ENCODE results near the gene GHRH.

GHRH gene

GRCh38 chr20:37261714-37262113 lies at the start of gene GHRH:
TSS of gene GHRH (minus strand) at chr20:37261814. CDS start at chr20:37256889, 4,925 bp downstream.
- DNase-seq, result peak in 1 of 2 experiments; percentile 24

GRCh38 chr20:37310951-37311350 lies 49.3 kb upstream of the GHRH start:
- no peak for DNase-seq

GRCh38 chr20:37309936-37310590 lies 48.4 kb upstream of the GHRH start:
- no peak for DNase-seq

GRCh38 chr20:37309290-37309689 lies 47.7 kb upstream of the GHRH start:
- DNase-seq, result no peak

GRCh38 chr20:37308086-37309050 lies 46.8 kb upstream of the GHRH start:
- DNase-seq, result no peak

- DNase-seq, result no peak
Measured at GRCh38 chr20:37305839-37306238, 44.2 kb upstream of the GHRH start.

GRCh38 chr20:37305079-37305478 lies 43.5 kb upstream of the GHRH start:
- no peak for DNase-seq

GRCh38 chr20:37303637-37304036 lies 42.0 kb upstream of the GHRH start:
- DNase-seq, result no peak

GRCh38 chr20:37302981-37303380 lies 41.4 kb upstream of the GHRH start:
- DNase-seq, result no peak

GRCh38 chr20:37301558-37301957 lies 39.9 kb upstream of the GHRH start:
- no peak for DNase-seq

GRCh38 chr20:37301120-37301519 lies 39.5 kb upstream of the GHRH start:
- no peak for DNase-seq

GRCh38 chr20:37299718-37300528 lies 38.3 kb upstream of the GHRH start:
- DNase-seq, result no peak

GRCh38 chr20:37298190-37298939 lies 36.8 kb upstream of the GHRH start:
- no peak for DNase-seq

- no peak for DNase-seq
Measured at GRCh38 chr20:37297066-37297736, 35.6 kb upstream of the GHRH start.

- no peak for DNase-seq
Measured at GRCh38 chr20:37296371-37296770, 34.8 kb upstream of the GHRH start.

GRCh38 chr20:37295595-37295994 lies 34.0 kb upstream of the GHRH start:
- no peak for DNase-seq

GRCh38 chr20:37295001-37295400 lies 33.4 kb upstream of the GHRH start:
- no peak for DNase-seq

- no peak for DNase-seq
Measured at GRCh38 chr20:37294262-37294981, 32.8 kb upstream of the GHRH start.

GRCh38 chr20:37293301-37293943 lies 31.8 kb upstream of the GHRH start:
- DNase-seq, result no peak

GRCh38 chr20:37291724-37292126 lies 30.1 kb upstream of the GHRH start:
- DNase-seq, result no peak

Data from NCI-H526 (cell line).